ENCODE data around the gene CKAP4. TPM values are rescaled to one million over a fixed set of nuclear protein-coding genes. Genes with fewer than 3 reads are reported as not detected.

CKAP4 gene, protein sequence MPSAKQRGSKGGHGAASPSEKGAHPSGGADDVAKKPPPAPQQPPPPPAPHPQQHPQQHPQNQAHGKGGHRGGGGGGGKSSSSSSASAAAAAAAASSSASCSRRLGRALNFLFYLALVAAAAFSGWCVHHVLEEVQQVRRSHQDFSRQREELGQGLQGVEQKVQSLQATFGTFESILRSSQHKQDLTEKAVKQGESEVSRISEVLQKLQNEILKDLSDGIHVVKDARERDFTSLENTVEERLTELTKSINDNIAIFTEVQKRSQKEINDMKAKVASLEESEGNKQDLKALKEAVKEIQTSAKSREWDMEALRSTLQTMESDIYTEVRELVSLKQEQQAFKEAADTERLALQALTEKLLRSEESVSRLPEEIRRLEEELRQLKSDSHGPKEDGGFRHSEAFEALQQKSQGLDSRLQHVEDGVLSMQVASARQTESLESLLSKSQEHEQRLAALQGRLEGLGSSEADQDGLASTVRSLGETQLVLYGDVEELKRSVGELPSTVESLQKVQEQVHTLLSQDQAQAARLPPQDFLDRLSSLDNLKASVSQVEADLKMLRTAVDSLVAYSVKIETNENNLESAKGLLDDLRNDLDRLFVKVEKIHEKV
- total RNA-seq (2021): 59.6 and 62.4 TPM in 2 replicates
- long read RNA-seq, transcript CKAP4-201 (2 exons, 3,093 nt): major isoform, 26 of 38 reads
- long read RNA-seq, partial matches to known transcripts: 0 of 38 reads
- long read RNA-seq, other reads (novel, unspliced or antisense): 12 of 38 reads

DNA sequence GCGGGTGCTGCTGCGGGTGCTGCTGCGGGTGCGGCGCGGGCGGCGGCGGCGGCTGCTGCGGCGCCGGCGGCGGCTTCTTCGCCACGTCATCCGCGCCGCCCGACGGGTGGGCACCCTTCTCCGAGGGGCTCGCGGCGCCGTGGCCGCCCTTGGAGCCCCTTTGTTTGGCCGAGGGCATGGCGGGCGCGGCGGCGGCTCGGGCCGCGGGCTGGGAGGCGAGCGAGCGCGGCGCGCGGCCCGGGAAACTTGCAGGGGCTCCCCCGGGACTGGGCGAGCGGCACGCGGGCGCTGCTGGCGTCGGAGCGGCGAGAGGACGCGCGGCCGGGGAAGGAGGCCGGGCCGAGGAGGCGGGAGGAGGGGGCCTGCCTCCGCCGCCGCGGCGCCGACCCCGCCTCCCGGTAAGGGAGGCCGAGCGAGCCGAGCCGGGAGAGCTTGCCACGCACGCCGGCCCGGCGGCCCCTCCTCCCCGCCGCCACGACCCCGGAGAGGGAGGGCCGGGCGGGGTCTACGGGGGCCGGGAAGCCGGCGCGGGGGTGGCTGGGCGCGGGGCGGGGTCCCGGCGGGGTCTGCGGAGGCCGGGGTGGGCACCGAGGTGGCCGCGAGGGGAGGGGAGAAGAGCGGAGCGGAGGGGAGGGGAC, at the start of gene CKAP4:
CKAP4 (minus strand) TSS at position 347 of the 638 bp plus-strand sequence; CDS start at position 178, 169 bp downstream.
- no peak within 1 kb of the TSS for H2BK5ac ChIP-seq (ENCODE audit: insufficient read length, low read length)
- H3K4me1 ChIP-seq (ENCODE audit: insufficient read depth, low read length): 0 out of 2 replicates have a peak, but pooled peaks cover 2% of the 10 kb centered on the region
- no peaks in the 10 kb centered on the region for H4K20me1 ChIP-seq (ENCODE audit: control insufficient read depth, insufficient read depth, insufficient read length)
- H3K56ac ChIP-seq (ENCODE audit: insufficient read length, low read depth, low read length): no peak within 1 kb of the TSS
- no peaks in the 10 kb centered on the region for H3K27me3 ChIP-seq (ENCODE audit: insufficient read depth, low read length)
- H3K23me2 ChIP-seq (ENCODE audit: insufficient read length, low read depth, low read length, poor library complexity, severe bottlenecking): peaks cover 8% of the 10 kb centered on the region
- H3K4me1 Mint-ChIP-seq: peaks cover 29 to 30% of the 10 kb centered on the region in 2 experiments
- H3K79me1 ChIP-seq (ENCODE audit: insufficient read depth, low read depth, low read length, poor library complexity, severe bottlenecking): peaks cover 3% of the 10 kb centered on the region
- H3K27ac ChIP-seq (ENCODE audit: insufficient read length, low read depth, low read length): no peak within 1 kb of the TSS
- no peak within 1 kb of the TSS for H4K91ac ChIP-seq (ENCODE audit: insufficient read length, low read depth, low read length)
- peak within 1 kb of the TSS; percentile 88 for H3K14ac ChIP-seq (ENCODE audit: insufficient read depth, low read length)
- H2AFZ ChIP-seq (ENCODE audit: low read length): no peak within 1 kb of the TSS
- no peak within 1 kb of the TSS for H2AK5ac ChIP-seq (ENCODE audit: insufficient read length, low read length)
- H3T11ph ChIP-seq (ENCODE audit: low read length): no peak within 1 kb of the TSS
- no CpG with 5 or more reads among the region's 102 CpGs for WGBS (ENCODE audit: extremely low coverage, insufficient read length, low lambda C conversion rate)
- no peaks in the 10 kb centered on the region for H3K9me3 ChIP-seq (ENCODE audit: control insufficient read depth, low read depth, low read length)
- H2BK20ac ChIP-seq (ENCODE audit: low read depth, low read length, poor library complexity, severe bottlenecking): no peak within 1 kb of the TSS
- peaks cover 2% of the 10 kb centered on the region for H3K27me3 Mint-ChIP-seq (ENCODE audit: low read depth)
- no peak within 1 kb of the TSS for H2BK120ac ChIP-seq (ENCODE audit: low read depth, low read length, poor library complexity, severe bottlenecking)
- no peak within 1 kb of the TSS for H3K23ac ChIP-seq (ENCODE audit: insufficient read length, low read depth, low read length)
- H3K4ac ChIP-seq (ENCODE audit: low read depth, low read length): no peak within 1 kb of the TSS
- H3K9ac ChIP-seq (ENCODE audit: extremely low read depth, insufficient read length, low read length): peak within 1 kb of the TSS; percentile 34
- H3K4me3 Mint-ChIP-seq: peak within 1 kb of the TSS; percentile 75 to 83
- no peak within 1 kb of the TSS for H4K8ac ChIP-seq (replicated peaks; ENCODE audit: insufficient read length, low read depth, low read length)
- peaks cover 7 to 12% (median 10%) of the 10 kb centered on the region in 3 experiments; a peak in 6 of 7 replicates for H3K36me3 Mint-ChIP-seq (ENCODE audit: insufficient read depth in 1 of 3, low read depth in 3 of 3)
- H2BK15ac ChIP-seq (ENCODE audit: low read depth, low read length): no peak within 1 kb of the TSS
- H3K79me2 ChIP-seq (ENCODE audit: insufficient read depth, low read length): no peaks in the 10 kb centered on the region
- H4K5ac ChIP-seq (ENCODE audit: insufficient read length, low read depth, low read length): no peak within 1 kb of the TSS
- TF ChIP-seq, protein P1, sequence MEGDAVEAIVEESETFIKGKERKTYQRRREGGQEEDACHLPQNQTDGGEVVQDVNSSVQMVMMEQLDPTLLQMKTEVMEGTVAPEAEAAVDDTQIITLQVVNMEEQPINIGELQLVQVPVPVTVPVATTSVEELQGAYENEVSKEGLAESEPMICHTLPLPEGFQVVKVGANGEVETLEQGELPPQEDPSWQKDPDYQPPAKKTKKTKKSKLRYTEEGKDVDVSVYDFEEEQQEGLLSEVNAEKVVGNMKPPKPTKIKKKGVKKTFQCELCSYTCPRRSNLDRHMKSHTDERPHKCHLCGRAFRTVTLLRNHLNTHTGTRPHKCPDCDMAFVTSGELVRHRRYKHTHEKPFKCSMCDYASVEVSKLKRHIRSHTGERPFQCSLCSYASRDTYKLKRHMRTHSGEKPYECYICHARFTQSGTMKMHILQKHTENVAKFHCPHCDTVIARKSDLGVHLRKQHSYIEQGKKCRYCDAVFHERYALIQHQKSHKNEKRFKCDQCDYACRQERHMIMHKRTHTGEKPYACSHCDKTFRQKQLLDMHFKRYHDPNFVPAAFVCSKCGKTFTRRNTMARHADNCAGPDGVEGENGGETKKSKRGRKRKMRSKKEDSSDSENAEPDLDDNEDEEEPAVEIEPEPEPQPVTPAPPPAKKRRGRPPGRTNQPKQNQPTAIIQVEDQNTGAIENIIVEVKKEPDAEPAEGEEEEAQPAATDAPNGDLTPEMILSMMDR (conservative IDR thresholded peaks at IDR 0.05): no peak
- peak within 1 kb of the TSS; percentile 67 for H3K4me2 ChIP-seq (ENCODE audit: insufficient read depth, insufficient read length, low read length)
- no peaks in the 10 kb centered on the region for H3K9me3 Mint-ChIP-seq
- peak within 1 kb of the TSS in 1 of 3 experiments; percentile 82; a peak in 1 of 7 replicates for H3K27ac Mint-ChIP-seq
- DNase-seq: peak; percentile 74
- no peak within 1 kb of the TSS for H2BK12ac ChIP-seq (ENCODE audit: insufficient read length, low read depth, low read length)
- H3K18ac ChIP-seq (ENCODE audit: insufficient read length, low read depth, low read length): peak within 1 kb of the TSS; percentile 72

Data from H9 (cell line).